Right lobe of liver (tissue), 4 donors: ENCODE data around the gene MXI1.

Experiments used
- CTCF ChIP-seq, 4 donors: fragments of 200-600 bp in 3 of 4; fragments of 450-650 bp in 1 of 4; IDR thresholded peaks; one replicate each; pipeline versions ENCODE4 v1.5.1 to v1.8.0; 2016 to 2022; ENCODE audit warnings: antibody characterized with exemption in 4 of 4, mild to moderate bottlenecking in 2 of 4
- POLR2A ChIP-seq: fragments of 450-650 bp; IDR thresholded peaks from one replicate; pipeline ENCODE4 v1.6.1; 2017; ENCODE audit warnings: antibody characterized with exemption, mild to moderate bottlenecking
- donor health status: DM: no; HTN: no; CAD: no.
- donor health status: DM: no; HTN: no; CAD: no.
- donor health status: DM: no; HTN: yes; CAD: no.

DNA sequence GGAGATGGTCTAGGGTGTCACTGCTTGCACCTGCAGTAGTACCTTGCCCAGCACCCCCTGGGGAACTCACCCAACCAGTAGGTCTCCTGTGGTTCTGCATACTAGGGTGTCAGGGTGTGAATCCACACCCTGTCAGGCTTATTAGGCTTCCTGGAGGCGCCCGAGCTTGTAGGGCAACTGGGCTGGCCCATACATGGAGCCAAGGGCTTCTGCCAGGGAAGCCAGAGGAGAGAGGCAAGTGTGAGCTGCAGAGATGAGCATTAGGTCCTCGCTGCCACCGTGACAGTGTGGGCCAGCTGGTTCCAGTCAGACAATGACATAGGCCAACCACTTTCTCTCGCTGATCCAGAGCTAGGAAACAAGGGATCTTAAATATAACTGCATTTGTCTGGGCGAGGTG lies 11.2 kb downstream of the MXI1 start:
- no peak for TF ChIP-seq CTCF (IDR thresholded peaks at IDR 0.05)
- no peak for TF ChIP-seq POLR2A
